ENCODE measurements around the gene IFIH1. TPM values are rescaled to one million over a fixed set of nuclear protein-coding genes. Genes with fewer than 3 reads are reported as not detected.

IFIH1 gene
- total RNA-seq, 6 experiments from 2014 or later: 0.83 to 2.1 (median 1.7) TPM

GRCh38 chr2:162258169-162258568 lies 60.3 kb downstream of the IFIH1 start:
- H3K4me1 Mint-ChIP-seq (ENCODE audit: low read depth): peaks cover 65% of the 10 kb centered on the region
- TF ChIP-seq, protein P1, sequence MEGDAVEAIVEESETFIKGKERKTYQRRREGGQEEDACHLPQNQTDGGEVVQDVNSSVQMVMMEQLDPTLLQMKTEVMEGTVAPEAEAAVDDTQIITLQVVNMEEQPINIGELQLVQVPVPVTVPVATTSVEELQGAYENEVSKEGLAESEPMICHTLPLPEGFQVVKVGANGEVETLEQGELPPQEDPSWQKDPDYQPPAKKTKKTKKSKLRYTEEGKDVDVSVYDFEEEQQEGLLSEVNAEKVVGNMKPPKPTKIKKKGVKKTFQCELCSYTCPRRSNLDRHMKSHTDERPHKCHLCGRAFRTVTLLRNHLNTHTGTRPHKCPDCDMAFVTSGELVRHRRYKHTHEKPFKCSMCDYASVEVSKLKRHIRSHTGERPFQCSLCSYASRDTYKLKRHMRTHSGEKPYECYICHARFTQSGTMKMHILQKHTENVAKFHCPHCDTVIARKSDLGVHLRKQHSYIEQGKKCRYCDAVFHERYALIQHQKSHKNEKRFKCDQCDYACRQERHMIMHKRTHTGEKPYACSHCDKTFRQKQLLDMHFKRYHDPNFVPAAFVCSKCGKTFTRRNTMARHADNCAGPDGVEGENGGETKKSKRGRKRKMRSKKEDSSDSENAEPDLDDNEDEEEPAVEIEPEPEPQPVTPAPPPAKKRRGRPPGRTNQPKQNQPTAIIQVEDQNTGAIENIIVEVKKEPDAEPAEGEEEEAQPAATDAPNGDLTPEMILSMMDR (IDR thresholded peaks at IDR 0.05): no peak
- no peak for DNase-seq
- H3K4me3 Mint-ChIP-seq: no peak overlapping the region
- no peaks in the 10 kb centered on the region for H3K27me3 Mint-ChIP-seq (ENCODE audit: insufficient read depth)
- H3K27ac Mint-ChIP-seq: peak overlapping the region; percentile 78
- H3K36me3 Mint-ChIP-seq (ENCODE audit: low read depth): no peaks in the 10 kb centered on the region
- no peaks in the 10 kb centered on the region for H3K9me3 Mint-ChIP-seq

DNA sequence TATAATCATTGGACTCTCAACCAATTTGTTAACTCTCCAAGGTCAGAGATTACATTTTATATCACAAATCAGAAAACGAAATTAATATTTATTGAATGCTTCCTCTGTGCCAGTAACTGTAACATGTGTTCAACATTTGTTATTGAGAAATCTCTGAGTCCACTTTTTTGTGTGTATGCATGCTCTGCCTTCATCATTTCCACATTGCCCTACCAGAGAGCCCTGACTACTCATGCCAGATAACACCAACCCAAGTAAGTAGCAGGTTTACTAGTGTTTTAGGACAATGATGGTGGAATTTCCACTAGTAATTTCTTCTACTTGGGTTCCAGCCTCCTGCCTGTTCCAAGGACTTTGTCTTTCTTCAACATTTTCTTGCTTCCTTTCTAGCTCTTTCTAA lies 61.1 kb downstream of the IFIH1 start:
- H3K4me1 Mint-ChIP-seq (ENCODE audit: low read depth): peaks cover 62% of the 10 kb centered on the region
- H3K27me3 Mint-ChIP-seq (ENCODE audit: insufficient read depth): no peaks in the 10 kb centered on the region
- H3K9me3 Mint-ChIP-seq: no peaks in the 10 kb centered on the region
- H3K27ac Mint-ChIP-seq: no peak overlapping the region
- H3K36me3 Mint-ChIP-seq (ENCODE audit: low read depth): no peaks in the 10 kb centered on the region
- TF ChIP-seq, protein P1 (IDR thresholded peaks at IDR 0.05): no peak
- H3K4me3 Mint-ChIP-seq: no peak overlapping the region
- DNase-seq: no peak

DNA sequence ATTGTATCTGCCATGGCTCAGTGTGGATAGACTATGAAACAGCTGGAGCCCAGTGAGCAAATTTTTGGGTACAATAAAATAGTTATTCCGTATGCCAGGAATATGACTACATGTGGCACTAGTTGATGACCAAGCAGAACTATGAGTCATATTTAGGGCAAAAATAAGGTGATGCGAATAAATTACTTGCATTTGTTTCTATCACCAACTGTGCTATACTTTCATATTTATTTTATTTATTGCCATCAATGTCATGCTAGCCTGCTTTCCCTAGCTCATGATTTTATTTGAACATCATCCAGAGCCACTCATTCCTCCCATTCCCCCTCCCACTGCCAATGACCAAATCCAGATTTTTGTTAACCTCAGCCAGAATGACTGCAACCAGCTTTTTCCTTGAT lies 61.9 kb downstream of the IFIH1 start:
- no peaks in the 10 kb centered on the region for H3K9me3 Mint-ChIP-seq
- H3K4me1 Mint-ChIP-seq (ENCODE audit: low read depth): peaks cover 56% of the 10 kb centered on the region
- H3K27ac Mint-ChIP-seq: no peak overlapping the region
- no peaks in the 10 kb centered on the region for H3K27me3 Mint-ChIP-seq (ENCODE audit: insufficient read depth)
- TF ChIP-seq, protein P1 (IDR thresholded peaks at IDR 0.05): no peak
- no peak overlapping the region; the same call in 1 of the 2 replicates for H3K4me3 Mint-ChIP-seq
- peak; percentile 21 for DNase-seq
- no peaks in the 10 kb centered on the region for H3K36me3 Mint-ChIP-seq (ENCODE audit: low read depth)

DNA sequence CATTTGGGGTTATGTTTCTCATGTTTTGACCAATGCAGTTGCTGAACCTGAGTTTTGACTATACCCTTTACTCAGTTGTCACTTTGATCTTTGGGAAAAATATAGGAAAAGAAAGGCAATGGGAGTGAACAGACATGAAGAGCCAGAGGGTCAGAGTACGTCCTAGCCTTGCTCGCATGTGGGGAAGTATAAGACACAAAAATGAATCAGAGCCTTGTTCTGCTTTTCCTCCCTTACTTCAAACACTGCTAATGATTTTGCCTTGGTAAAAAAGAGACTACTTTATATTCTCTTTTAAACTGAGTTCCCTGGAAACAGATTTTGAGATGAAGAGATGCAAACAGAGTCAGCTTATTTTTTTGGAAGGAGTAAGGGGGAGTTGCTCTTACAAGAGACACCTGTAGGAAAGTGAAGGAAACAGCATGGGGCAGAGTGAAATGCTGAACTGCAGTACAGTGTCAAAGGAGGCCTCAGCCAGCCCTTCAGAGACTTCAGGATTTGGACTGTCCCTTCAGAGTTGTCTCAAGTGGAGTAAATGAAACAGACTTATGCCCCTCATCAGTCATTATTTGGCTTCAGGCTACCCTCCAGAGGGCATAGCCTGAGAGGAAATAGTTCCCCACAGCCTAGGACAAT lies 64.1 kb downstream of the IFIH1 start:
- Mint-ChIP-seq H3K36me3 (ENCODE audit: low read depth) (peaks cover 11% of the 10 kb centered on the region), H3K27ac (no peak overlapping the region), H3K9me3 (no peaks in the 10 kb centered on the region), H3K4me3 (no peak overlapping the region), H3K27me3 (ENCODE audit: insufficient read depth) (no peaks in the 10 kb centered on the region), H3K4me1 (ENCODE audit: low read depth) (peaks cover 33% of the 10 kb centered on the region)
- TF ChIP-seq, protein P1 (IDR thresholded peaks at IDR 0.05): no peak
- DNase-seq: no peak

DNA sequence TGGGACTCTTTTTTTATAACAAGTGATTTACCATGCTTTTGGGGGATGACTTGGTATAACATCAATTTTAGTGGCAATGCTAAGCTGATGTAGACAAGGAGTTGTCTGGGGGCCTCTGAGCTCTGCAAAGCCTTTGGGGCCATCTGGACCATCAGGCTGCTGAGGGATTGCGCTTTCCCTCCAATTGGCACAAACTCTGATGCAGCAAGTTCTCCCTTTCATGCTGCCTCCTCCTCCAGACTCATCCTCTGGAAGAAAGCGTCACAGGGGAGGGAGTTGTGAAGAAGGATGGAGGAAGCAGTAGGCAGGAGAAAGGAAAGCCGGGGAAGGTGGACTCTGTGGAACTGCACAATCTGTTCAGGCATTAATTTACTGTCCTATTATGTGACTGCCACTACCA lies 65.0 kb downstream of the IFIH1 start:
- Mint-ChIP-seq H3K4me1 (ENCODE audit: low read depth) (peaks cover 24% of the 10 kb centered on the region), H3K4me3 (no peak overlapping the region)

More for the DNA sequence above, 65.0 kb downstream of the IFIH1 start:
- H3K9me3 Mint-ChIP-seq: no peaks in the 10 kb centered on the region
- no peaks in the 10 kb centered on the region for H3K27me3 Mint-ChIP-seq (ENCODE audit: insufficient read depth)
- TF ChIP-seq, protein P1 (IDR thresholded peaks at IDR 0.05): no peak
- DNase-seq: no peak
- no peak overlapping the region for H3K27ac Mint-ChIP-seq
- H3K36me3 Mint-ChIP-seq (ENCODE audit: low read depth): peaks cover 12% of the 10 kb centered on the region
